Measurements from ENCODE around the gene DKKL1.

Gene DKKL1

DNA sequence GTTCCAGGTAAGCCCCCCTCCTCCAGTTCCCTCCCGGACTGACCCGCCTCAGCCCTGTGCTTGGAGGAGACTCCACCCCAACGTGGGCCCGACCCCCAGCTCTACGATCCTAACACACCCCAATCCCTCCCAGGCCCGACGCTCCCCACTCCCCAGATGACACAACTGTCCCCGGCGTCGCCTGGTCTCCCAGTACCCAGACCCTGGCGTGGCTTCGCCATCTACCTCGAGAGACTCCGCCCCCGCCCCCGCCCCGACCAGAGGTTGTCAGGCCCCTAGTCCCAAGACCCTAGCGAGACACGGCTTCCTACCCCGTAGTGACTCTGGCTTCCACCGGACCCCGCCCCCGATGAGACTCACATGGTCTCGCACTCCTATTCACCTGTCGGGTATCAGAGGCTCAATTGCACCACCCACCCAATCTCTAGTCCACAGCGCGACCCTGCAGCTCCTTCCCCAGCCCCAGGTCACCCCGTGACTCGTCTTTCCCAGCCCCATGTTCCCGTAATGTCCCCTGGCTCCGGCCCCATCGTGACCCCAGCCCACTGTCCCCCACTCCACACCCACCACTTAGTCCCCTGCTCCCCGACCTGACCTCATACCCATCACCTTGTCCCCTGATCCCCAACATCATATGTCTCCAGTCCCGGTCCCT, 25.5 kb upstream of the DKKL1 start:
- no peak for DNase-seq (ENCODE audit: low spot score)

DNA sequence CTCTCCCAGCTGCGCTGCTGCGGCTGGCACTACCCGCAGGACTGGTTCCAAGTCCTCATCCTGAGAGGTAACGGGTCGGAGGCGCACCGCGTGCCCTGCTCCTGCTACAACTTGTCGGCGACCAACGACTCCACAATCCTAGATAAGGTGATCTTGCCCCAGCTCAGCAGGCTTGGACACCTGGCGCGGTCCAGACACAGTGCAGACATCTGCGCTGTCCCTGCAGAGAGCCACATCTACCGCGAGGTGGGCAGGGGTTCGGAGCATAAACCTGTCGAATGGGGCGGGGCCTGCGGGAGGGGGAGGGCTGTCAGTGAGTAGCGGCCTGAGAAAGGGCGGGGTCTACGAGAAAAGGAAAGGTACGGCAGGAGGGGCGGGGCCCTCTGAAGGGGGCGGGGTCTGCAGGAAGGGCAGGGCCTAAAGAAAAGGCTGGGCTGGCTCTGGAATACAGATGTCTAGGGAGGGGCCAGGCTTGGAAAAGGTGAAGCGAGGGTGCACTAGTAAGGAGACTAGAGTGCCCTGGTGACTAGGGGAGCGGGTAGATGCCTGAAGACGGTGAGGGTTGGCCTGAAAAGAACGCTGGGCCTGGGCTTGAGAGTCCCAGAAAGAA, 24.9 kb upstream of the DKKL1 start:
- DNase-seq (ENCODE audit: low spot score) = no peak

DNA sequence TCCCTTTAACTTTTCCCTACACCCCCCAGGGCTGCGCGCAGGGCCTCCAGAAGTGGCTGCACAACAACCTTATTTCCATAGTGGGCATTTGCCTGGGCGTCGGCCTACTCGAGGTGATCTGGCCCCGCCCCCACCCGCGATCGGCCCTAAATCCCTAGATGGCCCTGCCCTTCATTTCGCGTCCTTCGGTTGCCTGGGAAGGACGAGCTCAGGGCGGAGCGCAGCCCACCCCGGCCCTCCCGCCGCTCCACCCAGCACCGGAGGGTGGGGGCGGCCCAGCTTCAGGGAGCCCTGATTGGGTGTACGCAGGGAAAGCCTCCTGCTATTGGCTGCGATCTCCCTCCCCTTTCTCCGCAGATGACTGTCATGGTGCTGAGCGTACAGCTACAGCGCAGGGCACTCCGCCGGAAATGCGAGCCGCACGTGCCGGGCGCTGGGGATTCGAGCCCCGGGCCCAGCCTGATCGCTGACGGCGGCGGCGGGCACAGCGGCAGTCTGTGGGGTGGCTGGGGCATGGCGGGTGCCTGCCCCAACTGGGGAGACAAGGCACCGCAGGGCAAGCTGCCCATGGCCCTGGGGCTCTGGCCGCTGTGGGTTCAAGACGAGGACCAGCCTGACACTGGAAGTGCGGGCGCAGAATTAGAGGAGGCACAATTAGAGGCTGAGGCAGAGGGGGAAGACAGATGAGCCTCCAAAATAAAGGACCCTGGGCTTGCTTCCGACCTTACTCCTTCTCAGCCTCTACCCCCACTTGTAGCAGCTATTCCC, 24.2 kb upstream of the DKKL1 start:
- DNase-seq (ENCODE audit: low spot score) = no peak

DNA sequence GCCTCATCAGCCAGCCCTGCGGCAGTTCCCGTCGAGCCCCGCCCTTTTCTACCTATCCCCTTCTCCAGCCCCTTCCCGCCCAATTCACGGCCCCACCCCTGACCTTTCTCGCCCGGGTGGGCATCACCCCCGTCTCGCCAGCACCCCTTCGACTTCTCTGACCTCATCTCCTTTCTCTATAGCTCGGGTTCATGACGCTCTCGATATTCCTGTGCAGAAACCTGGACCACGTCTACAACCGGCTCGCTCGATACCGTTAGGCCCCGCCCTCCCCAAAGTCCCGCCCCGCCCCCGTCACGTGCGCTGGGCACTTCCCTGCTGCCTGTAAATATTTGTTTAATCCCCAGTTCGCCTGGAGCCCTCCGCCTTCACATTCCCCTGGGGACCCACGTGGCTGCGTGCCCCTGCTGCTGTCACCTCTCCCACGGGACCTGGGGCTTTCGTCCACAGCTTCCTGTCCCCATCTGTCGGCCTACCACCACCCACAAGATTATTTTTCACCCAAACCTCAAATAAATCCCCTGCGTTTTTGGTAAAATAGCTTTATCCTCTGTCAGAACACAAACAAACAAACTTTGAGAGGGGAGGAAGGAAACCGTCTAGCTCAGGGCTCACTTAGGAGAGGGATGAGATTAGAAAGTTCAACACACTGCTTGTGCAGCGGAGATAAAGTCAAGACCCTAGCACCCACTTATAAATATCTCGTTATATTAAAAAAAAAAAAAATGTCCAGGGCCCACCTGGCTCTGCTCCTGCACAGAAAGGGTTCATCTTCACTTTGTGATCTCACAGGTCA, 23.4 kb upstream of the DKKL1 start:
- DNase-seq (ENCODE audit: low spot score) = no peak

DNA sequence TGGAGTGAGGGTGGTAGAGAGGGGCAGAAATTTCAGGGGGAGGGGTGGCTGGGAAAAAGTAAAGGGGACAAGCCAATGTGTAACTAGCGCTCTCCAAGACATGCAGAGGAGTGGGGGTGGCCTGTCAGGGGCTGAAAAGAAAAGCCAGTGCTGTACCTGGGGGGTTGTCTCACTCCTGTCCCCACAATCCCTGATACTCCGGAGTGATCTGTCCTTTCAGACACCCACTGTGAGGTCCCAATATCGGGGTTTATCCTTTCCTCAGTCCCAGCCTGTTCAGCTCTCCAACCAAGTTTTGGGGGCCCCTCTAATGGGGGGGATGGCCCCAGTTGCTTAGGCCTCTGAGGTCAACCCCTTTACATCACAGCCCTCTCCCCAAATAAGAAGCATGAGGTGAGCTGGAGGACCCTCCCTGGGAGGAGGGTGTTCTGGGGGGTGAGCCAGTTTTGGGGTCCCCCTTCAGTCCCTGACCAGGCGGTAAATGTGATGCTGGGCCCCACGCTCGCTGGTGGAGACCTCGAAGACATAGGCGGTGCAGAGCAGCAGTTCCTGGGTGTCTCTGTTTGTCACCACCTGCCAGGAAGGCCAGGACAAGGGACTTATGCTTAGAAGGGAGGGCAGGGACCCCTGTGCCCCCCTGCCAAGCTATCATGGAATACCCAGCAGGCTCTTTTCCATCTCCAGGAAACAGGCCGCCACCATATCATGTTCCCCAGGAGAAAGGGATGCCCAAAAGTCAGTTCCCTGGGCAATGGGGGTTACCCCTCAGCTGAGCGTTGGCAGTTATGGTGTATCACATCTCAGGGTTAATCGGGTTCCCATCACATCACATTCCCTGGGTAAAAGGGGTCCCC, 22.6 kb upstream of the DKKL1 start:
- no peak for DNase-seq (ENCODE audit: low spot score)

DNA sequence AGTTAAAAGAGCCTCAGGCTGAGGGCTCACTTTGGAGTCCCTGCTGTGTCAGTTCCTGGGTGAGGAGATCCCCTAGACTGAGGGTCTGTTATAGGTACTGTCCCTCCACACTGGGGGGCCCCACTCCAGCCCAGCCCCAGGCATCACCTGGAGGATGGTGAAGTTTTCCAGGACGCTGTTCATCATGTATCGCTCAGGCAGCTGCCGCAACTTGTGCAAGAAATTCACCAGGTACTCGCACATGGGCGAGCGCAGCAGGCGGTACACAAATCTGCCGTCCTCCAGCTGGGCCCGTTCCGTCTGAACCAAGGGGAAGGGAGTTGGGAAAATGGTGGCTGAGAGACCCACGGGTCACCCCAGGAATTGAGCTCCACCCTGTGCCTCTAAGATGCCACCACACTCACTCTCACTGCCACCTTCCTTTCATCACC, 21.4 kb upstream of the DKKL1 start:
- no peak for DNase-seq (ENCODE audit: low spot score)

DNA sequence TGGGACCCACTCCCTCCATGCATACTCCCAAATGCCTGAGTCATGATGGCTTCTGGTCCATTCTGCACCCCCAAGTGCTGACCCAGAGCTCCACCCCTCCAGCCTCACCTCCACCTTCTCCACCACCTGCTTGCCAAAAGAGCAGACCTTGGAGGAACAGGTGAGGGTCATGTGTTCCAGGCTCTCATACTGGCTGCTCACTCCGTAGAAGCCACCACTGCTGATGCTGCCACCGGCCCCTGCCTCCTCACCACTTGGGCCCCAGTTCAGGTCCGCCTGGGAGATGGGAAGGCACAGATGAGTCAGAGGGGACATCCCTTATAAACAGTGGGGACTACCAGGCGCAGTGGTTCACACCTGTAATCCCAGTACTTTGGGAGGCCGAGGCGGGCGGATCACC, 20.6 kb upstream of the DKKL1 start:
- DNase-seq (ENCODE audit: low spot score) = no peak

DNA sequence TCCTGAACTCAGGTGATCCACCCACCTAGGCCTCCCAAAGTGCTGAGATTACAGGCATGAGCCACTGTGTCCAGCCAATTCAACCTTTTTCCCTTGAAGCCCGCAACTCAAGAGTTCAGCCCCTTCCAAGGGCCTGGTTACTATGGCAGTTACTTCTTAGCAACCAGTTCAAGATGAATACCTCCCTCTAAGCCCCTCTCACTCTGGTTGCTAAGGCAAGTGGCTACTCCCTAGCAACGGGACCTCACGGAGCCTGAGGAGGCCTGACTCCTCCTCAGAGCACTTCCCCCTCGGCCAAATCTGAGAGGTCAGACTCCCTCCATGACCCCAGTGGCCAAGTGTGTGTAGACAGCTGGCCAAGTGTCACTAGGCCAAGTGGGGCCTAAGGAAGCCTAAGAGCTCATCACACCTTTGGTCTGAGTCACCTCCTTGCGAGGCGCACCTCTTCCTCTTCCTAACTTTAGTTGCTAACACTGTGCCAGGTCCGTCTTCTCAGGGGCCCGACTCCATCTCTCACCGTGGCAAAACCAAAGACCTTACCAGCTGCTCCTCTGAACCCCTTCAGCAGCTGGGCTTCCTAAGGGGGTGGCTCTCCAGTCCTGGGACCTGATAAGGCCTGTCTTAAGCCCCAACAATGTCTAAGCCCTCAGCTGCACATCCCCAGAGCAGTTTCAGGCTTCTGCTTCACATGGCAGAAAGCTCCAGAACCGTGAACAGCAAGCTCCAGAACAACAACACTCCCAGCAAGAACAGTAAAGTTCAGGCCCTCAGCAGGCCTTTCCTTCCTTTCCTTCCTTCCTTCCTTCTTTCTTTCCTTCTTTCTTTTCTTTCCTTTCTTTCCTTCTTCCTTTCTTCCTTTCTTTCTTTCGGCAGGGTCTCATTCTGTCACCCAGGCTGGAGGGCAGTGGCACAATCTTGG, 18.9 kb upstream of the DKKL1 start:
- DNase-seq (ENCODE audit: low spot score) = no peak

DNA sequence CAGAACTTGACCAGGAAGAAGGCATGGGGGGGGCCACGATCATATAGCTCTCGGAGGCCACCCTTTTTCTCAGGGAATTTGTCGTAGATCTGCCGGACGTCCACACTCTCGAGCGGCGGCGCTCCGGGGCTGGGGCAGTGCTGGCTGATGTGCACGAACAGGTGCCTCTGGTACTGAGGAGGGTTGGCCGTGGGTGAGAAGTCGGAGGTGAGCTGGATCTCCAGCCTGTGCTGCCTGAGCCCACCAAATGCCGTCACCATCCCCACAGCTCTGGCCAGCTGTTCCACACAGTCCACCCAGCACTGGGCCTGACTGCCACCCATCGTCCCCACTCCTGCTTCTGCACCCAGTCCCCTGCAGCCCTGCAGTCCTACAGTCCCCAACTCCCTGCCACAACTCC, 16.5 kb upstream of the DKKL1 start:
- no peak for DNase-seq (ENCODE audit: low spot score)

DNA sequence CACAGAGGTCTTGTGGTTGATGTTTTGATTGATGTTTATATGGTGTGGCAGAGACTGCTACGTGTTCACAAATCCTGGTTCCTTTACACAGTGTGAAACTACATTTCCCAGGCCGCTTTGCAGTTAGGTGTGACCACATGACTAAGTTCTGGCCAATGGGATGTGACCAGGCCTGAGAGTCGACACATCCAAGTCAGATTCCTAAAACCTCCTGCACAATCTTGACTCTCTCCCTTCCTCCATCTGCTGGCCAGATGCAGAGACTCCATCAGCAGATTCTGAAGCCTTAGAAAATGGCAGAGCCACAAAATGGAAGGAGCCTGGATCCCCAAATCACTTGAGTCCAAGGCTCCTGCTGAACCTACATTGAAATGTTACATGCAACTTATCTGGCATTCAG, 15.8 kb upstream of the DKKL1 start:
- DNase-seq (ENCODE audit: low spot score) = no peak

DNA sequence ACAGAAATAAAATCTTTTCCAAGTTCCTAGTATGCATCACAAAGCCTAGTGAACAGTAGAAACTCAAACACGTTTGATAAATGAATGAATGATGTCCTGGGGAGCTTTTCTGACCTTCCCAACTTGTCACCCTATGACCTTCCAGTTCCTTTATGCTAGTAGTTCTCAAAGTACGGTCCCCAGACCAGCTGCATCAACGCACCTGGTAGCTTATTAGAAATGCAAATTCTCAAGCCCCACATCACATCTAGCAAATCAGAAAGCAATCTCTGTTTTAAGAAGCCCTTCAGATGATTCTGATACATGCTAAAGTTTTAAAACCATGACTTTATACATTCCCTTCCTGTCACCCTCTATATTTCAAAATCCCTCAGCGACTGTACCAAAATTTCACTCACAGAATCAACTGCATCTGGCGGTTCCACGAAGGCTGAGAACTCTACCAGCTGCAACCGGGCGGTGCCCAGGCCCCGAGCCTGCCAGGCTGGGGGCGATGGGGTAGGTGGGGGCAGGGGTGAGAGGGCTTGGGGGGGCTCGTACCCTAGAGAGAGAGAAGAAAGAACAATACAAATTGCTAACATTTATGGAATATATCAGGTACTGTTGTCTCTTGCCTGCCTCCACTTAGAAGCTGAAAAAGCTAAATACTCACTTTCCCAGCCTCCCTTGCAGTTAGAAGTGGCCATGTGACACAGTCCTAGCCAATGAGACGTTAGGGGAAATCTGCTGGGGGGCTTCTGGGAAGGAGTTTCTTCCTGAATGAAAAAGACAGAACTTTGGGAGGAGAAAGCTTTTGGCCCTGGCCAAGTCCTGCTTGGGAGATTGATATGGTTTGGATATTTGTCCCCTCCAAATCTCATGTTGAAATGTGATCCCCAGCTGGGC, 15.1 kb upstream of the DKKL1 start:
- DNase-seq (ENCODE audit: low spot score) = no peak

DNA sequence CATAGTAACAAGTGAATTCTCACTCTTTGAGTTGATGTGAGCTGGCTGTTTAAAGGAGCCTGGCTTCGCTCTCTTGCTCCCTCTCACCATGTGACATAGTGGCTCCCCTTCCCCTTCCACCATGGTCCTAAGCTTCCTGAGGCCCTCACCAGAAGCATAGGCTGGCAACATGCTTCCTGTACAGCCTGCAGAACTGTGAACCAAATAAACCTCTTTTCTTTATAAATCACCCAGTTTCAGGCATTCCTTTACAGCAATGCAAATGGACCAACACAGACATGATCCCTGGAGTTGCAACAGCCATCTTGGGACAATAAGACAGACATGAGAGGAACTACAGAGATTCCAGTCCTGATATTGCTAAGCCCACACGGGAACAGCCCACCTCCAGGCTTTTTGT, 14.1 kb upstream of the DKKL1 start:
- no peak for DNase-seq (ENCODE audit: low spot score)

DNA sequence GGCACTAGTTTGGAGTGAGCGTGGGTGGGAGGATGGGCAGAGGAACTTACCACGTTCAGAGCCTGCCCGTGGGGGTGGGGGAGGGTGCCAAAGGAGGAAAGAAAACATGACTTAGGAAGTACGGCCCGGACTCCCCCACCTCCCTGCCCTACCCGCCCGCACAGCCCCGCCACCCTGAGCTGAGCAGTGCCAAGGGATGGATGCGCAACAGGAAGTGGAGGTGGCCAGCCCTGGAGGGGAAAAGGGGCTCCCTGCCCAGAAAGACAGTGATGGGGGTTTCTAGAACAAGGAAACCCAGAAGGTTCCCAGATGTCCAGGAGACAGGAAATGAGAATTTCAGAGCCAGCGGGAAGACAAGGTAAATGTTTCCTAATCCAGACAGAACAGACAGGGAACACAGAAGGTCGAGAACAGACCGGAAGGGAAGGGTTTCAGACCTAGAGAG, 7.7 kb upstream of the DKKL1 start:
- no peak for DNase-seq (ENCODE audit: low spot score)

DNA sequence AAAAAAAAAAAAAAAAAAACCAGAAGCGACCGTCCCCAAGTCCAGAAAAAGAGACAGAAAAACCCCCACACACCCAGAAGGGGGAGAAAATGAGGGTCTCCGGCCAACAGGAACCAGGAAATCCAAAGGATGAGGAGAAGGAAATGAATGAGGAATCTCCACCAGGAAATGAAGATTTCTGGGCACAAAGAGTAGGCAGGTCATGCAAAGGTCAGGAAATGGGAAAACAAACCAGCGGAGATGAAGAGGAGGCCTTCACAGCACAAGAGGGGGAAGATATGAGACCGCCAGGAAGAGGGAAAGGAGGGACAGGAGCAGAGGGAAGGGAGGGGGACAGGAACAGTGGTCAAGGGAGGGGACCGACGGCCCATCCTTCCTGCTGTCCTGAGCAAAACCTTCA, 7.3 kb upstream of the DKKL1 start:
- DNase-seq (ENCODE audit: low spot score) = no peak

DNA sequence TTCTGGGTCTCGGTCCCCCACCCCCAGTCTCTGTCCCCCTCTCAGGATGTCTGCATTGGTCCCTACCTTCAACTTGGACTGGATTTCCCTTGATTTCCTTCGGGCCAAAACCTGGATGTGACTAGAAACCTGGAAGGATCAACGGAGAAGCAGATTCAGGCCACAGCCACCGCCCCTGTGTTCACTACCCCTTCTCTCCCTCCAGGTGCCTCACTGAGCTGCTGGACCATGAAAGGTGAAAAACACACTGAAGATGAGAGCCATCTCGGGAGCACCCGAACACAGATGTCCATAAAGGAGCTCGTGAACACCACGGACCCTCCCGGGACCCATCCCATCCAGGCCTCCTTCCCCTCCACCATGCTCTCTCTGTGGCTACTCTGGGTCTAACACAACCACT, 6.5 kb upstream of the DKKL1 start:
- no peak for DNase-seq (ENCODE audit: low spot score)

DNA sequence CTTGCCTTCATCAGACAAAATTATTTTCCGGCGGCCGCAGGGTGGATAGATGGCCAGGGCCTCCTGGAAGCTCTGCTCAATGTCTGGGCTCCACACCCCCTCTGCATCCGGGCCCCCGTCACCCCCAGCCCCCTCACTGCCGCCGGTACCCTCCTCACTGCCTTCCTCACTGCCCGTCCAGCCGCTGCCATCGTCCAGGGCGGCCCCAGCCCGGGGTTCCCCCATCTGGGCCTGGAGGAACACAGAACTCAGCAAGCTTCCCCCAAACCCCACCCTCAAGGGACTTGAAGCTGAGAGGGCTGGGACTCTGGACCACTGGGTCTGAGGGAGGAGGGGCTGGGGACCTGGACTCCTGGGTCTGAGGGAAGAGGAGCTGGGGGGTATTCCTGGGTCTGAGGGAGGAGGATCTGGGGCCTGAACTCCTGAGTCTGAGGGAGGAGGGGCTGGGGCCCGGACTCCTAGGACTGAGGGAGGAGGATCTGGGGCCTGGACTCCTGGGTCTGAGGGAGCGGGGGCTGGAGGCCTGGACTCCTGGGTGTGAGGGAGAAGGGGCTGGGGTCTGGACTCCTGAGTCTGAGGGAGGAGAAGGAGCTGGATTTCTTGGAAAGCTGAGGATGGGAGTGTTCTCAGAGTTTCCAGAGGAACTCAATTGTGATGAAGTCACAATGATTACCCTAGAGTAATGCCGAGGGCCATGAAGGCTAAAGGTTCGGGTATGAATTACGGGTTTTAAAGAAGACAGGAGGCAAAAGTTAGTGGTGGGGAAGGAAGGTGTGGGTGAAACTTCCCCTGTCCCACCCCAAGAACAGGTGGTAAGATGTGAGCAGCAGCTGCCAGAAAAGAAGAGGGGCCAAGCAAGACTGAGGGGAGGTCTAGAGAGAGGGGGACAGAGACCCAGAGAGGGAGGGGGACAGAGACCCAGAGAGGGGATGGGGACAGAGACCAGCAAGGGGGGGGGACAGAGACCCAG, 3.5 kb upstream of the DKKL1 start:
- DNase-seq (ENCODE audit: low spot score) = no peak

DNA sequence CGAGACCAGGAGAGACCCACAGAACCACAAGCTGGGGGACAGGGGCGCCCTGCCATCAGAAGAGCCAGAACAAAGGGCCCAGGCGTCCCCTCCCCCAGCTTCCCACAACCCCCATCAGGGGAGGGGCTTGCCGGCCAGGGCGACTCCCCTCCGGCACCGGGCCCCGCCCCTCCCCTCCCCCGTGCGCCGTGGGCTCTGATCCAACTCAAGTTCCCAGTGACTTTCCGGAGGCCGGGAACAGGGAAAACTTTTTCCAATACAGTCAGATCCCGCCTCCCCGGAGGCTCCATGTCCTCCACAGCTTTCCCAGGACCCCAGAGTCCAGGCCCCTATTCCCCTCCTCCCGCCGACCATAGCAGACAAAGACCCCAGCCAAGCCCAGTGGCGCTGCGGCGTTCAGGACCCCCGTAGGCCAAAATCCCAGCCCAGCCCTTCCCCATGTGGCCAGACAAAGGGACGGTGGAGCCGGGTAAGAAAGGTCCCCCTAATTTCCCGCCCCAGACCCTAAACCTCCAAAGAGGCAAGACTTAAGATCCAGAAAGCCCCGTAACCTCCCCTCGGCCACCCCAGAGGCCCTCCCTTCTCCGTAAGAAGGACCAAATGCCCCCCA, 2.1 kb upstream of the DKKL1 start:
- DNase-seq (ENCODE audit: low spot score) = no peak
